Liver (tissue), 3 donors: ENCODE results near the gene OLFM4.

Source experiments
- CTCF ChIP-seq: fragments of 150-350 bp; IDR thresholded peaks from 2 replicates; pipeline ENCODE4 v1.5.1; 2017; ENCODE audit warnings: improper control_type of control experiment, low read depth, low read length; ENCODE audit not compliant: missing input control
- EGR1 ChIP-seq, 2 donors: IDR thresholded peaks; 2 replicates each; pipeline ENCODE4 v1.6.1; 2016 to 2018; ENCODE audit warnings: antibody characterized with exemption in 2 of 2, low read depth in 2 of 2
- JUND ChIP-seq, 2 donors: IDR thresholded peaks; 2 replicates each; pipeline ENCODE4 v1.6.1; 2016; ENCODE audit warnings: antibody characterized with exemption in 2 of 2
- MAX ChIP-seq: IDR thresholded peaks from 2 replicates; pipeline ENCODE4 v1.6.1; 2016; ENCODE audit warnings: antibody characterized with exemption
- REST ChIP-seq: IDR thresholded peaks from 2 replicates; pipeline ENCODE4 v1.6.1; 2016; ENCODE audit warnings: antibody characterized with exemption, mild to moderate bottlenecking
- SP1 ChIP-seq: IDR thresholded peaks from 2 replicates; pipeline ENCODE4 v1.6.1; 2018; ENCODE audit warnings: antibody characterized with exemption, mild to moderate bottlenecking
- donor health status: healthy.
- donor health status: healthy.

GRCh38 chr13:53066411-53066810 is 37.8 kb downstream of the OLFM4 start:
- no peak for TF ChIP-seq CTCF
- TF ChIP-seq SP1: no peak
- no peak for TF ChIP-seq REST
- no peak for TF ChIP-seq EGR1 (IDR thresholded peaks at IDR 0.05; ENCODE audit: low read depth in 2 of 2)
- no peak for TF ChIP-seq MAX
- no peak for TF ChIP-seq JUND (IDR thresholded peaks at IDR 0.05)
